H1 (cell line): ENCODE results near the gene MXD3. TPM values are rescaled to one million over a fixed set of nuclear protein-coding genes. Genes with fewer than 3 reads are reported as not detected.

Experiments
- ATF2 ChIP-seq: IDR thresholded peaks from 2 replicates; pipeline ENCODE4 v1.6.1; 2012; ENCODE audit warnings: low read length, inconsistent platforms
- ATF3 ChIP-seq: IDR thresholded peaks from 2 replicates; pipeline ENCODE4 v1.6.1; 2011; ENCODE audit warnings: low read depth, mild to moderate bottlenecking, low read length; ENCODE audit not compliant: insufficient read depth
- CHD1 ChIP-seq: IDR thresholded peaks from 2 replicates; pipeline ENCODE4 v1.6.1; 2012; ENCODE audit warnings: low read depth, low read length, improper control_type of control experiment
- GABPA ChIP-seq: IDR thresholded peaks from 2 replicates; pipeline ENCODE4 v1.6.1; 2011; ENCODE audit warnings: mild to moderate bottlenecking, low read length, moderate library complexity, borderline replicate concordance; ENCODE audit not compliant: insufficient read depth
- NRF1 ChIP-seq: IDR thresholded peaks from 2 replicates; pipeline ENCODE4 v1.6.1; 2011; ENCODE audit warnings: mild to moderate bottlenecking, low read depth, low read length, improper control_type of control experiment
- SIN3A ChIP-seq, 2 experiments: IDR thresholded peaks in 1 of 2; conservative IDR thresholded peaks in 1 of 2; 2 replicates each; pipeline ENCODE4 v1.6.1; 2011 to 2012; ENCODE audit warnings: low read length in 2 of 2, improper control_type of control experiment in 1 of 2, low read depth in 1 of 2, mild to moderate bottlenecking in 1 of 2
- SP2 ChIP-seq: IDR thresholded peaks from 2 replicates; pipeline ENCODE4 v1.6.1; 2012; ENCODE audit warnings: mild to moderate bottlenecking, low read length, inconsistent platforms
- polyA plus RNA-seq, 7 experiments: library from polyadenylated mRNA; depleted of rRNA in 3 of 7; stranded (reverse) in 5 of 7; unstranded in 2 of 7; fragments of >200 nt in 5 of 7; fragments of 200-250 nt in 2 of 7; gene quantifications; 1 replicate in 5 of 7; 2 replicates in 1 of 7; 4 replicates in 1 of 7; pipeline versions ENCODE4 v1.2.1 to v1.2.3, GENCODE V29; 2011 to 2013; ENCODE audit warnings: missing spikeins in 2 of 7, mixed read lengths in 2 of 7
- total RNA-seq: library from RNA; stranded (reverse); fragmentation: NEBNext Ultra II Directional; extraction: Animal tissue kit (Norgen Biotek cat#: 25700); gene quantifications from 2 replicates; pipeline ENCODE4 v1.2.1, GENCODE V29; 2021

Gene MXD3
- total and polyA plus RNA-seq, 2 of the 8 experiments (the other 6 are each of a cell fraction or from before 2014, with no cell fraction given): 6.5 to 7.7 TPM

GRCh38 chr5:177354256-177354655 is 42.6 kb upstream of the MXD3 start (continued):
- TF ChIP-seq GABPA: no peak
- no peak for TF ChIP-seq ATF3
- no peak for TF ChIP-seq NRF1
- TF ChIP-seq SIN3A (conservative IDR thresholded peaks at IDR 0.05 in 1 of 2, IDR thresholded peaks at IDR 0.05 in 1 of 2; ENCODE audit: low read depth in 1 of 2, low read length in 2 of 2): no peak
- TF ChIP-seq ATF2: no peak
- TF ChIP-seq SP2: no peak
- TF ChIP-seq CHD1: no peak
